ENCODE data around the gene OR5J2.

DNA sequence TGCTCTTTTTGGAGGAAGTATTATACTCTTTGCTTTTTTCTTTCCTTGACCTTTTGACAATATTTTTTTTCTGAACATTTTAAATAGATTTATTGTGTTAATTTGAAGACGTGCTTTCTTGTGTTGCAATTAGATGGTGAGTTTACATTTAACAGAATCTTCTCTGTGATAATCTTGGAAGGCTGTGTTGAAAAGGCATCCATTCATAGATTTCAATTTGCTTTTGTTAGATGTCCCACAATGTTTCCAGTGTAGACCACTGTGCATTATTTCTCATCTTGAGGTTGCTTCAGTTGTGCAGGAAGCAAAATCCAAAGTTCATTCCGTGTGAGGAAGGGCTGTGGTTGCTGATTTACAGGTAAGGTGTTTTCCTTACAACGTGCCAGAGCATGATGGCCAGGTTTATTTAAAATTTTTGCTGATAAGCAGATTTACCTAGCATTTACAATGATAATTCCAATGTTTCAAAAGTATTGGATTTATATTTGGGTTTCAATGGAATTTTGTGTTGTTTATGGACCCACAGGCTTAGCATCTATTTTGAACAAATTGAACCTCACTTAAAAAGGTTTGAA lies 4.1 kb upstream of the OR5J2 start:
- TF ChIP-seq POLR2AphosphoS5 (IDR thresholded peaks at IDR 0.05) (no peak), POLR2A (IDR thresholded peaks at IDR 0.05) (no peak), CTCF (IDR thresholded peaks at IDR 0.05) (no peak)

All from stomach (tissue), 4 donors.